Osteoblast (primary cell): ENCODE data around the gene ZNF777. TPM values are rescaled to one million over a fixed set of nuclear protein-coding genes. Genes with fewer than 3 reads are reported as not detected.

ENCODE experiments used
- DNase-seq: peaks from one replicate; pipeline ENCODE4 v3.0.0; 2011; ENCODE audit warnings: low spot score, mixed read lengths; ENCODE audit not compliant: insufficient read length; ENCODE audit errors: missing footprints
- H2AFZ ChIP-seq: 2 replicates; pipeline ENCODE4 v1.6.0; 2011; ENCODE audit warnings: mild to moderate bottlenecking, low read length
- H3K27ac ChIP-seq: 2 replicates; pipeline ENCODE4 v1.5.1; 2011; ENCODE audit warnings: mild to moderate bottlenecking, low read depth, low read length, moderate library complexity
- H3K27me3 ChIP-seq: 2 replicates; pipeline ENCODE4 v1.6.0; 2012; ENCODE audit warnings: mild to moderate bottlenecking, control low read depth, inconsistent platforms, low read length, moderate library complexity; ENCODE audit not compliant: insufficient read depth
- H3K36me3 ChIP-seq: 2 replicates; pipeline ENCODE4 v1.5.1; 2011; ENCODE audit warnings: mild to moderate bottlenecking, low read length, control low read depth, moderate library complexity; ENCODE audit not compliant: insufficient read depth
- H3K4me1 ChIP-seq: 2 replicates; pipeline ENCODE4 v1.5.1; 2011; ENCODE audit warnings: mild to moderate bottlenecking, low read length, control low read depth, moderate library complexity; ENCODE audit not compliant: insufficient read depth
- H3K4me2 ChIP-seq: 2 replicates; pipeline ENCODE4 v1.6.0; 2011; ENCODE audit warnings: mild to moderate bottlenecking, low read length; ENCODE audit not compliant: insufficient read depth
- H3K4me3 ChIP-seq: fragments of 200-600 bp; sonication (generic); 3 replicates; pipeline ENCODE4 v1.5.1; 2012; ENCODE audit warnings: mild to moderate bottlenecking, low read length, inconsistent platforms; ENCODE audit not compliant: insufficient read depth
- H3K79me2 ChIP-seq: 2 replicates; pipeline ENCODE4 v1.6.0; 2012; ENCODE audit warnings: mild to moderate bottlenecking, low read length, control low read depth, inconsistent platforms; ENCODE audit not compliant: insufficient read depth
- H3K9me3 ChIP-seq: 2 replicates; pipeline ENCODE4 v1.5.1; 2011; ENCODE audit warnings: low read depth, low read length, control low read depth
- H4K20me1 ChIP-seq: 2 replicates; pipeline ENCODE4 v1.6.0; 2012; ENCODE audit warnings: mild to moderate bottlenecking, low read length, control low read depth; ENCODE audit not compliant: insufficient read depth
- CTCF ChIP-seq: IDR thresholded peaks from 2 replicates; pipeline ENCODE4 v1.5.1; 2011; ENCODE audit warnings: mild to moderate bottlenecking, low read depth, low read length, moderate library complexity; ENCODE audit errors: extremely low read depth
- total RNA-seq: library from RNA; depleted of rRNA; stranded (reverse); fragments of >200 nt; gene quantifications from 2 replicates; pipeline ENCODE4 v1.2.3, GENCODE V29; 2012

ZNF777 gene
- total RNA-seq, 1 donor = 7.6 TPM

- Histone ChIP-seq H2AFZ (peak overlapping the region; percentile 7), H4K20me1 (peaks cover 23% of the 10 kb centered on the region), H3K4me3 (peak overlapping the region; percentile 74), H3K9me3 (no peaks in the 10 kb centered on the region), H3K4me1 (peaks cover 19% of the 10 kb centered on the region), H3K36me3 (peaks cover 15% of the 10 kb centered on the region), H3K27me3 (no peaks in the 10 kb centered on the region), H3K79me2 (peaks cover 44% of the 10 kb centered on the region), H3K4me2 (peak overlapping the region; percentile 72), H3K27ac (no peak overlapping the region)
- DNase-seq = peak; percentile 87
- no peak for TF ChIP-seq CTCF
These were observed 1.7 kb downstream of the ZNF777 start for GRCh38 chr7:149459201-149459539.

GRCh38 chr7:149458235-149458634 is 2.6 kb downstream of the ZNF777 start:
- no peak overlapping the region for H3K27ac ChIP-seq
- peaks cover 47% of the 10 kb centered on the region for H3K79me2 ChIP-seq
- H3K27me3 ChIP-seq = no peaks in the 10 kb centered on the region
- peak overlapping the region; percentile 72 for H3K4me2 ChIP-seq
- peaks cover 19% of the 10 kb centered on the region for H3K4me1 ChIP-seq
- no peak for DNase-seq
- no peaks in the 10 kb centered on the region for H3K9me3 ChIP-seq
- no peak overlapping the region for H3K4me3 ChIP-seq
- H3K36me3 ChIP-seq = peaks cover 24% of the 10 kb centered on the region
- TF ChIP-seq CTCF = no peak
- H2AFZ ChIP-seq = no peak overlapping the region
- peaks cover 23% of the 10 kb centered on the region for H4K20me1 ChIP-seq

- no peaks in the 10 kb centered on the region for H3K27me3 ChIP-seq
- H3K36me3 ChIP-seq = peaks cover 29% of the 10 kb centered on the region
- no peaks in the 10 kb centered on the region for H3K9me3 ChIP-seq
- no peak overlapping the region for H3K4me3 ChIP-seq
- H2AFZ ChIP-seq = no peak overlapping the region
- peaks cover 47% of the 10 kb centered on the region for H3K79me2 ChIP-seq
- no peak overlapping the region for H3K4me2 ChIP-seq
- TF ChIP-seq CTCF = no peak
- peaks cover 19% of the 10 kb centered on the region for H3K4me1 ChIP-seq
- peaks cover 23% of the 10 kb centered on the region for H4K20me1 ChIP-seq
- DNase-seq = no peak
- H3K27ac ChIP-seq = no peak overlapping the region
These were observed 3.1 kb downstream of the ZNF777 start for GRCh38 chr7:149457766-149458165.

GRCh38 chr7:149456506-149457421 is 4.1 kb downstream of the ZNF777 start:
- H4K20me1 ChIP-seq = peaks cover 23% of the 10 kb centered on the region
- DNase-seq = no peak
- no peaks in the 10 kb centered on the region for H3K9me3 ChIP-seq
- H3K36me3 ChIP-seq = peaks cover 31% of the 10 kb centered on the region
- H3K4me3 ChIP-seq = no peak overlapping the region
- peaks cover 19% of the 10 kb centered on the region for H3K4me1 ChIP-seq
- TF ChIP-seq CTCF = no peak
- peak overlapping the region; percentile 29 for H3K27ac ChIP-seq
- H3K4me2 ChIP-seq = no peak overlapping the region
- H2AFZ ChIP-seq = no peak overlapping the region
- peaks cover 47% of the 10 kb centered on the region for H3K79me2 ChIP-seq
- H3K27me3 ChIP-seq = no peaks in the 10 kb centered on the region
